ENCODE results near the gene CD300H. TPM values are rescaled to one million over a fixed set of nuclear protein-coding genes. Genes with fewer than 3 reads are reported as not detected.
"Not testable (repeated sequence)": the region's sequence is repeated elsewhere in the genome, so short reads cannot be mapped to it uniquely, and the experiment has no call there.

Gene CD300H
- total RNA-seq, 1 donor from 2014 or later, result not detected

DNA sequence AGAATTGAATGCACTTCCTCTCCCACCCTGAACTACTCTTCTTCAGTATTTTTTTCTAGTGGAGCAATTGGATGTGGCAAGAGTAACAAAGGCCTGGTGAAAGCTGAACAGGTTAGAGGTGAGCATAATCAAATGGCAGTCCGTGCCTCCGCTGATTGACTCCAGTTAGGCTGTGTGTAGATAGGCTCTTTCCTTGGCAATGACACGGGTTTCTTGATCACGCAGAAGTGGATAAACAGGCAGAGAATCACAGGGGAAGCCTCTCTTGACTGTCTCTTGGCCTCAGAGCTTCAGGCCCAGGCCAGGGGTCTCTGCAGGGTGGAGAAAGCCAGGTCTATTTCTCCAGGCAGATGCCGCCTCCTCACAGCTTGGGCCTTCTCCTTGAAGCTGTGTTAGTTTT is 40.2 kb downstream of the CD300H start:
- DNase-seq (ENCODE audit: low read depth in 2 of 2), result no peak

DNA sequence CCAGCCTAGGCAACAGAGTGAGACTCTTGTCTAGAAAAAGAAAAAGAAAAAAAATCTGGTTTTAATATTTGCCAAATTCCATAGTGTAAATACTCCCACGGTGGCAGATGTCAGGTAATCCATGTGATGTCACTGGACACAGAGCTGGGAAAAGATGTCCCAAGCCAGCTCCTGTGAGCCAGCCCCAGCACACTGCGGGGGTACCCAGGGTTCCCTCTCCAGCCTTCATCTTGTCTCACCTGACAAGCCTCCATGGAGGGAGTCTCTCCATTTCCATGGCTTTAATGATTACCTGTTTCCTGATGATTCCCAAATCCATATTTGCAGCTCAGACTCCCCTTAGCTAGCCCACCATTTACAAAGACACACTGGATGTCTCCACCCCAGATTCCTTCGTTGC is 40.6 kb downstream of the CD300H start:
- no peak for DNase-seq (ENCODE audit: low read depth in 2 of 2)

DNA sequence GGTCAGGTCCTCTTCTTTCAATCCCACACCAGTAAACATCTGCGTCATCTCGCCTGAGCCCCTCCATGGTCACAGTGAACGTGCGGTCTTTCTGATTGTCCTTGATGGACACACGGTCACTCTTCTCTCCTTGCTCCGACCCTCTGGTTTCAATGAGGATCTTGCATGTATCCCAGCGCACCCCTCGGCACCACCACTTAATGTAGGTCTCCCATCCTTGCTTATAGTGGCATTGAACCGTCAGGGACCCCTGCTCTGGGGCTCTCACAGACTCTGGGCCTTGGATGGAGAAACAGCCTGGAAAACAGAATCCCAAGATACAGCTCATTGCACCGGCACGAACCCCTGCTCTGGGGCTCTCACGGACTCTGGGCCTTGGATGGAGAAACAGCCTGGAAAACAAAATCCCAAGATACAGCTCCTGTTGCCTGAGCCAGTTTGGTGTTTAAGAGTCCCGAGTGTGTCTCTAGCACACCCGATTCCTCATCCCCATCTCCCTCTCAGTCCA is 41.5 kb downstream of the CD300H start:
- no peak for DNase-seq (ENCODE audit: low read depth in 2 of 2)

DNA sequence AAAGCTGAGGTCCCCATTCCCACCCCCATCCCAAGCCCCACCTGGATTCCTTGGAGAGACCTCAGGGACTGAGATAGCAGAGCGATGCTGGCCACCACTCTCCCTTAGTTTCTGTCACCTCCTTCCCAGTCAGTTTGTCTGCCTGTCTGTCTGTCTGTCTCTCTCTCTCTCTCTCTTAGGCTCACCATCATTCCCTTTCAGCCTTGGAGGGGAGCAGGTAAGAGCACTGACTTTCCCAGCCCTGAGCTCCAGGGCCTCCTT is 41.9 kb downstream of the CD300H start:
- DNase-seq (ENCODE audit: low read depth in 2 of 2), result no peak

DNA sequence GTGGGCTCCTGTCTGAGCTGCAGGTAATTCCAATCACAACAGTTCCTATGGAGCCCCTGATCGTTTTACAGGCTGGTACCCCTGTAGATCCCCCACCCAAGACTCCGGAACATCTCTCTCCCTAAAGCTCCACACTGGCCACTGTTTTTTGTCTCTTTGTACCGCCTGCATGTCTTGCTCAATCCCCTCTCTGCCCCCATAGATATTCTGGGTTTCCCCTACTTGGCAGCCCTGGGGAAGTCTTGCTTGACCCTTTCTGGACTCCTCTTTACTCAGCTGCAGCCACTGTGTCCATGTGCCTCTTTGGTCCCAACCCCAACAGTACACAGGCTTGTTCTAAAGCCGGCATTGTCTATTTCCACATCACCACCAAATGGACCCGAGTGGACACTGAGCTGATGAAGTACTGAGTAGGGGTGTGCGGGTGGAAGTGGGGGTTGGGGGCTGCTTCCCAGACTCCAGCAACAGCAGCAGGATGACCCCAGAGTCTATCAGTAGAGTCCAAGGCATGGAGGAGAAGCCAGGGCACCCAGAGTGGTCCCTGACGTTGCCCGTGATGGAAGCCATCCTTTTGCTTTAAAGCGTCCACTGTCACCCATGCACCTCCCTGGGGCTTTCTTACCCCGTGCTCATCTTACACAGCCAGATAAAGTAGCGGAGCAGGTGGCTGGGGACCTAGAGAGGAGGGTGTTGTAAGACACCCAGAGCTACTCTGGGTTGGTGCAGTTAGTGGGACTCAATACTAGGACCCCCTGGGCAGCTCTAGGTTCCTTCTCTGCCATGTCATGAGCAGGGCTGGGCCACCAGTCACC is 42.5 kb downstream of the CD300H start:
- DNase-seq (ENCODE audit: low read depth in 2 of 2), result no peak

DNA sequence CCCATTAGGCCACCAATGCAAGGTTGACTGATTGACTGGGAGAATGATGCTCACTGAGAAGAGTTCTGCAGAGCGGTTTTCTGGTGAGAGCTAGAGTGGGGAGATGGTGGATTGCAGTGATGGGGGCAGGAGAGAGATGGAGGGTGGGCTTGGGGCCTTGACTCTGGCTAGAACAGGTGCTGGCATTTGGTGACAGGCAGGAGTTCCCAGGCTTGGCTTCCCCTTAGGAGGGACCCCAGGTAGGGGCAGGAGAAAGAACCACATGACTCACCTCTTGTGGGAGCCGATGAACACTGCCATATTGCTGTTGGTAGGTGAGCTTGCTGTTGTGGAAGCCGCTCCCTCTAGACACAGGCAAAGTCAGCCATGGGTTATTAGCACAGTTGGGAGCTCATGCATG is 44.0 kb downstream of the CD300H start:
- DNase-seq (ENCODE audit: low read depth in 2 of 2), result no peak

DNA sequence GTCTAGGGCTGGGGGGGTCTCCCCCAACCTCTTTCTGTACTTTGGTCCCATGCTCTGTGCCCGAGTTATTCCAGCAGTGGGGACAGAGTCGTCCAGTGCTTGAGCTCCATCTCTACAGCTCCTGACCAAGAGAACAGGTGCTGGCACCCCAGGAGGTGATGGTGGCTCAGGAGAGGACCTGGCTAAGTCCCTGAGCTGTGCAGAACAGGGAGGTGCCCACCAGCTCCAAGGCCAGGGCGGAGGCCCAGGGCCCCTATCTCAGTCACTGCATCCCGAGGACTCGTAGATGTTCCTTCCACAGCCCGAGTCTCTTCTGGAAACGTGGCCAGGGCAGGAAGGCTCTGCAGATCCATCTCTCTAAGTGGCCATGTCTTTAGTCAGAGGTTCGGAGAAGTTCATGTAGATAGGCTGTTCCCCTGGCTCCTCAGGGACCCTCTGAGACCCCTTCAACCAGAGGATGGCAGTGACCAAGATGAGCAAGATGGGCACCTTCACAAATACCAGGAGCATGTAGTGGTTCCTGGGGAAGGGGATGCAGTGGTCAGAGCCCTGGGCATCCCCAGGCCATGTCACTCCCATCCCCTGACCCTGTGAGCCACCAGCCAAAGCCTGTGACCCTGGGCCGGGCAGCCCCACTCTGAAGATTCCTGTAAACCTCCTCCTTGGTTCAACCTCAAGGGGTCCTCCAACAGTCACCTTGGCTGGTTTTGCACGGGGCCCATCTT is 44.8 kb downstream of the CD300H start:
- no peak for DNase-seq (ENCODE audit: low read depth in 2 of 2)

DNA sequence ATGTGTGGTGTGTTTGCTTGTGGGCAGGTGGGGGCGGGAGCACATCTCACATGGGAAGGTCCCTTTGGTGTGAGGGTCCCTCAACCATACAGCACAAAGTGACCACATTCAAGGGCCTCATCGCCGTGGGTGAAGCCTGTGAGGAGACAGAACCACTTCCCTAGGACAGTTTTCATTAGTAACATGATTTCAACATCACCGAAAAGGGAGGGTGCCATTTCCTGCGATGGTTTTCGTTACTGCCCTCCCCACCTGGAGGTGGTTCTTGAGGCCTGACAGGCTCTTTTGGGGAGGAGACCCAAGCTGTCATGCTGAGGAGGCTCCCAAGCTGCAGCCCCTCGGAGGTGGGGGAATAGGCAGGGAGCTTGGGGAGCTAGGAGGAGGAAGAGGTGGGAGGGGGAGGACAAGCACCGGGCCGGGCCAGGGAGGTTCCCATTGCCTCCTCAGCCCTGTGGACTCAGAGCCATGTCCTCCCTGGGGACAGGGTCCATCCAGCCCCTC is 45.6 kb downstream of the CD300H start:
- DNase-seq (ENCODE audit: low read depth in 2 of 2), result no peak

DNA sequence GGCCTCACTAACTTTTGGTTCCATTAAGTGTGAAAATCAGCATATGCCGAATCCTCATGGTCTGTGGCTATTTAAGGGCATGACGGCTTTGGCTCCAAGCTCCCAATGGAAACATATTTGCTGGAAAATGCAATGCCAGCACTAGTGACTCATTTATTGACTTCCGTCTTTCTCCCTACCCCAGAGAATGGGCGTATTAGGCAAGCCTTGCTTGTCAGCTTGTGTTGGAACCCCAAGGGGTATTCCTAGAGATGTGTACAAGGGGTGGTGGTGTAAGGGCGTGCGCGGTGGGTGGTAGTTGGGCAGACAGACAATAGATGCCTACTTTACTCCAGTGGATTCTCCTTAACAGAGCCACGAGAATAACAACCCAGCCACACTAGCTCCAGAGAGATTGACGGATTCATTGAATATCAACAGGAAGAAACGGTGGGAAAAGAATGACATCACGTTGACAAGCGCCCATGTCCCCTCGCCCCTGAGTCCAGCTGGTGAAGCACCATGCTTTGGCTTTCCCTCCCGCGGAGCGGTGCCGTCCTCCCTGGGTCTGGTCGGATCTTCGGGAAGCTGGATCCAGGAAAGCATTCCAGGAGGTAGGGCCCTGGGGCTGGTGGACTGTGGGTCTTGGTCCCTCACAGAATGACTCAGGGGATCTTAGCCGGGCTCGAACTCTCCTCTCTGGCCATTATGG is 46.4 kb downstream of the CD300H start:
- peak in 1 of 2 donors; percentile 61 for DNase-seq (ENCODE audit: low read depth in 2 of 2)

DNA sequence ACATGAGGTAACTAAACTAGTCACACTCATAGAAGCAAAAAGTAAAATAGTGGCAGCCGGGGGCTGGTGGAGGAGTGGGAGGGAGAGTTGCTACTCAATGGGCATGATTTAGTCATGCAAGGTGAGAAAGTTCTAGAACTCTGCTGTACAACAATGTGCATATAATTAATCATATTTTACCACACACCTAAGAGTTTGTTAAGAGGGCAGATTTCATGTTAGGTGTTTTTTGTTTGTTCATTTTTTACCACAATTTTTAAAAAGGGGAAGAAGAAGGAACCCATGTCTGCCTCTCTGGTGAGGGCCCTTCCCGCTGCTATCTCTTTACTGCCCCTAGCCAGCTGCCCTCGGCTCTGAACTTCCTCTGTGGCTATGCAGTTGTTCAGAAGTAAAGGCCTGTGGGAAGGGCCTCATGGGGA is 47.3 kb downstream of the CD300H start:
- DNase-seq (ENCODE audit: low read depth in 2 of 2), result no peak

DNA sequence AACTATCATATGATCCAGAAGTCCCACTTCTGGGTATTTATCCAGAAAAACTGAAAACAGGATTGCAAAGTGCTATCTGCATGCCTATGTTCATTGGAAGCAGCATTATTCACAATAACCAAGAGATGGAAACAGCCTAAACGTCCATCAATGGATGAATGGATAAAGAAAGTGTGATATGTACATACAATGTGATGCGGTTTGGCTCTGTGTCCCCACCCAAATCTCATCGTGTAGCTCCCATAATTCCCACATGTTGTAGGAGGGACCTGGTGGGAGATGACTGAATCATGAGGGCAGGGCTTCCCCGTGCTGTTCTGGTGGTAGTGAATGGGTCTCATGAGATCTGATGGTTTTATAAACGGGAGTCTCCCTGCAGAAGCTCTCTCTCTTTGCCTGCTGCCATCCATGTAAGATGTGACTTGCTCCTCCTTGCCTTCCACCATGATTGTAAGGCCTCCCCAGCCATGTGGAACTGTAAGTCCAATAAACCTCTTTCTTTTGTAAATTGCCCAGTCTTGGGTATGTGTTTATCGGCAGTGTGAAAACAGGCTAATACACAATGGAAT is 48.8 kb downstream of the CD300H start:
- DNase-seq (ENCODE audit: low read depth in 2 of 2), result not testable (repeated sequence)

DNA sequence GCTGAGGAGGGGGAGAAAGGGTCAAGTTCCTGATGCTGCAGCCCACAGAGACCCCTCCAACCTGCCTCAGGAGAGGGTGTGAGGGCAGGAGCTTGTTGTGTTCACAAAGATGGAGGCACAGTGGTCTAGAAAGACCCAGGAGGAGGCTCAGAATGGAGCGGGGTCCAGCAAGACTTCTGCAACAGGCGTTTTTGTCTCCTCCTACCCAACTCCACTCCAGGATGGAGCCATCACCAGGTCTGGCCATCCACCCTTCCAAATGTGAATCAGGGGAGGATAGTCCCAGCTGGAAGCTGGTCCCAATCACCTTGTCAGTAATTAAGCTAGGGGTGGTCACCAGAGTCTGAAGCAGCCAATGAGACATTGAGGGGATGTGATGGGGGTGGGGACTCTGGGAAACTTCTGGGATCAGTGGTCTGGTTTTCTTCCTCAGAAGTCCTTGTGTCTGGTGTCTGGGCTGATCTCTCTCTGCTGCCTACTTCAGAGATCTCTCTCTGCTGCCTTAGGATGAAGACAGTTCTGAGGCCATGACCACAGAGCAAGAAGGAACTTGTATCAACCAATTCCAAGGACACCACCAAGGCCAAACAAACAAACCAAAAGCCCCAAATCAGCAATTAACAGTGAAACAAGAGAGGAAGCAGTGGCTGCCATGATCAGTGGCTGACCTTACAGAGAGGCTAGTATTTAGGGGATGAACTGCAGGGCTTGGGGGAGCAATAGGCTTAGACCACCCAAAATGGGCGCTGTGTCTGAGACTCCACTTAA is 50.6 kb downstream of the CD300H start:
- no peak for DNase-seq (ENCODE audit: low read depth in 2 of 2)

DNA sequence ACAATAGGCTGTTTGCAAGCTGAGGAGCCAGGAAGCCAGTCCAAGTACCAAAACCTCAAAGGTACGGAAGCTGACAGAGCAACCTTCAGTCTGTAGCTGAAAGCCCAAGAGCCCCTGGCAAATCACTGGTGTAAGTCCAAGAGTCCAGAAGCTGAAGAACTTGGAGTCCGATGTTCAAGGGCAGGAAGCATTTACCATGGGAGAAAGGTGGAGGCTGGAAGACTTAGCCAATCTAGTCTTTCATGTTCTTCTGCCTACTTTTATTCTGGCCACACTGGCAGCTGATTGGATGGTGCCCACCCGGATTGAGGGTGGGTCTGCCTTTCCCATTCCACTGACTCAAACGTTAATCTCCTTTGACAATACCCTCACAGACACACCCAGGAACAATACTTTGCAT is 51.4 kb downstream of the CD300H start:
- no peak for DNase-seq (ENCODE audit: low read depth in 2 of 2)

DNA sequence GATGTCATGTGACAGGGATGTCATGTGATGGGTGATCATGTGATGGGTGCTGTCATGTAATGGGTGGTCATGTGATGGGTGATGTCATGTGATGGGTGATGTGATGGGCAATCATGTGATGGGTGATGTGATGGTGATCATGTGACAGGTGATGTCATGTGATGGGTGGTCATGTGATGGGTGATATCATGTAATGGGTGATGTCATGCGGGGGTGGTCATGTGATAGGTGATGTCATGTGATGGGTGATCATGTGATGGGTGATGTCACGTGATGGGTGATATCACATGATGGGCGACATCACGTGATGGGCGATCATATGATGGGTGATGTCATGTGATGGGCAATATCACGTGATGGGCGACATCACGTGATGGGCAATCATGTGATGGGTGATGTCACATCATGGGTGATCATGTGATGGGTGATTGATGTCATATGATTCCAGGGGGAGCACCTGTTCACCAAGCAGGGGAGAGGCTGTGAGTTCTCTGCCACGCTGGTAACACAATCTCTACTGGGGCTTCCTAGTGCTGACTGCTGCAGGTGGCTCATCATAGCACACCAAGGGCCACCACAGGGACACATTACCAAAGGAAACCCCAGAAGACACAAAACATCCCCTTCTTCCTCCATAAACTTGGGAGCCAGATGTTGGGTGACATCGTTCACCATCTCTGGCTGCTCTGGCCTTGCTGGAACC is 52.5 kb downstream of the CD300H start:
- no peak for DNase-seq (ENCODE audit: low read depth in 2 of 2)

DNA sequence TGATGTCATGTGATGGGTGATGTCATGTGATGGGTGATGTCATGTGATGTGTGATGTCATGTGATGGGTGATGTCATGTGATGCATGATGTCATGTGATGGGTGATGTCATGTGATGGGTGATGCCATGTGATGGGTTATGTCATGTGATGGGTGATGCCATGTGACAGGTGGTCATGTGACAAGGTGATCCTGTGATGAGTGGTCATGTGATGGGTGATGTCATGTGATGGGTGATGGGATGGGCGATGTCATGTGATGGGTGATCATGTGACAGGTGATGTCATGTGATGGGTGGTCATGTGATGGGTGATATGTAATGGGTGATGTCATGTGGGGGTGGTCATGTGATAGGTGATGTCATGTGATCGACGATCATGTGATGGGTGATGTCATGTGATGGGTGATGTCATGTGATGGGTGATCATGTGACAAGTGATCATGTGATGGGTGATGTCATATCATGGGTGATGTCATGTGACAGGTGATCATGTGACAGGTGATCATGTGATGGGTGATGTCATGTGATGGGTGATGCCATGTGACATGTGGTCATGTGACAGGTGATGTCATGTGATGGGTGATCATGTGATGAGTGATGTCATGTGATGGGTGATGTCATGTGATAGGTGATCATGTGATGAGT is 53.2 kb downstream of the CD300H start:
- DNase-seq (ENCODE audit: low read depth in 2 of 2), result peak; percentile 39 to 57

DNA sequence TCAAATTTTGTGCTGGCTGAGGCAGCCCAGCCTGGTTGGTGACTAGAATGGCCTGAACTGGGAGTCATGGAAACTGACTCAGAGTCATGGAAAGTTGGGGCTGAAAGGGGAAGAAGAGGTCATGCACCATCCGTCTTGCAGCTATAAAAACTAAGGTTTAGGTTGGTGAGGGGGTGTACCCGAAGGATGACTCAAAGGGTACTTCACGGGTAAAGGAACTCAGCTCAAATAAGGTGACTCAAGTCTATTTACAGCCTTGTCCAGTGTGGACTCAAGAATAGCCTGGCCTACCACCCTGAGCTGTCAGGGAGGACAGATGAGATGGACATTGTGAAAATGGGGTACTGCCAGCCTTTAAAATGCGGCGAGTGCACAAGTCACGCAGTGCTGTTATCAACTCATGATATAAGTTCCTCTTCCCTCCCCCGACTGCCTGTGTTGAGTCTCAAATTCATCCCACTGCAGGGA is 54.7 kb downstream of the CD300H start:
- no peak for DNase-seq (ENCODE audit: low read depth in 2 of 2)

DNA sequence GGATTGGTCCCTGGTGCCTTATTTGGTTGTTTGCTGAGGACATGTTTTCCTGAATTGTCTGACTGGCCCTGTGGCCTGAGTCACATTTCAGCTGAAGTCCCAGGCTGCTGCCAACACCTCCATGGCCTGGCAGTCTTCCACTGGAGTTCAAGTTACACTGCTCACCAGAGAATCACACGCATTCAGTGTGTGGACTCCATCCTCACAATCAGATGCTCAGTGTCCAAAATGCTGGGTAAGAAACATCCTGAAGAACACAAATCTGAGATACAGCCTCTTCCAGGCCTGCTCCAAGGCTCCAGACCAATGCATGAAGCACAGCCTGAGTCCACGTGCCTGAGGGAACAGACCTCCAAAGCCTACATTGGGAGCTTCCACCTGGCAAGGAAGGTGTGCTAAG is 55.3 kb downstream of the CD300H start:
- no peak for DNase-seq (ENCODE audit: low read depth in 2 of 2)

All from lung microvascular endothelial cell (primary cell).